ENCODE data around the gene PGA5. TPM values are rescaled to one million over a fixed set of nuclear protein-coding genes. Genes with fewer than 3 reads are reported as not detected.
"Not testable (repeated sequence)": the region's sequence is repeated elsewhere in the genome, so short reads cannot be mapped to it uniquely, and the experiment has no call there.

Gene PGA5
- total RNA-seq, 4 donors from 2014 or later, result not detected

DNA sequence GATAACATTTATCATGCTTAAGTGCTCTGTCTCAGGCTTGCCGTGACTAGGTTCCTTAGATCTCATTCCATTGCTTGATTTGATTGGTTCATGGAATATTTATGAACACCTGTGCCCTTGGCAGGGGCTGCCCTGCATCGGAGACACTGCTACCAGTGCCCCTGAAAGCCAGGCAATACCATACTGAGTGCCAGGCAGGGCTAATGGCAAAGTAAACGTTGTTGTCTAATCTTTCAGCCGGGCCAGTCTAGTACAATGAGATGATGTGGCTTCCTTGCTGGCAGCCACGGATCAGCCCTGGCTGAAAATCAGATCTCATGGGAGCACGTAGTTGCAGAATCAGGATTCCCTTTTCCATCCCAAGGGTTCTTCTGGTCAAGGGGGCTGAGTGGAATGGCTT is 42.6 kb upstream of the PGA5 start:
- no peaks in the 10 kb centered on the region for H3K4me1 ChIP-seq
- H3K4me3 ChIP-seq, result no peak overlapping the region
- no peaks in the 10 kb centered on the region for H3K9me3 ChIP-seq
- TF ChIP-seq POLR2A (IDR thresholded peaks at IDR 0.05), result no peak
- TF ChIP-seq, protein P1, sequence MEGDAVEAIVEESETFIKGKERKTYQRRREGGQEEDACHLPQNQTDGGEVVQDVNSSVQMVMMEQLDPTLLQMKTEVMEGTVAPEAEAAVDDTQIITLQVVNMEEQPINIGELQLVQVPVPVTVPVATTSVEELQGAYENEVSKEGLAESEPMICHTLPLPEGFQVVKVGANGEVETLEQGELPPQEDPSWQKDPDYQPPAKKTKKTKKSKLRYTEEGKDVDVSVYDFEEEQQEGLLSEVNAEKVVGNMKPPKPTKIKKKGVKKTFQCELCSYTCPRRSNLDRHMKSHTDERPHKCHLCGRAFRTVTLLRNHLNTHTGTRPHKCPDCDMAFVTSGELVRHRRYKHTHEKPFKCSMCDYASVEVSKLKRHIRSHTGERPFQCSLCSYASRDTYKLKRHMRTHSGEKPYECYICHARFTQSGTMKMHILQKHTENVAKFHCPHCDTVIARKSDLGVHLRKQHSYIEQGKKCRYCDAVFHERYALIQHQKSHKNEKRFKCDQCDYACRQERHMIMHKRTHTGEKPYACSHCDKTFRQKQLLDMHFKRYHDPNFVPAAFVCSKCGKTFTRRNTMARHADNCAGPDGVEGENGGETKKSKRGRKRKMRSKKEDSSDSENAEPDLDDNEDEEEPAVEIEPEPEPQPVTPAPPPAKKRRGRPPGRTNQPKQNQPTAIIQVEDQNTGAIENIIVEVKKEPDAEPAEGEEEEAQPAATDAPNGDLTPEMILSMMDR (IDR thresholded peaks at IDR 0.05), result no peak
- no peak overlapping the region for H3K27ac ChIP-seq
- no peaks in the 10 kb centered on the region for H3K27me3 ChIP-seq
- no peaks in the 10 kb centered on the region for H3K36me3 ChIP-seq
- no peak for DNase-seq
- intact Hi-C loops (cut with DNase I; ENCODE audit: low total_unique reads), result no loop called here

- no peaks in the 10 kb centered on the region for H3K4me1 ChIP-seq
- H3K9me3 ChIP-seq, result no peaks in the 10 kb centered on the region
- H3K4me3 ChIP-seq, result no peak overlapping the region
- no peaks in the 10 kb centered on the region for H3K36me3 ChIP-seq
- no peak overlapping the region for H3K27ac ChIP-seq
- intact Hi-C loops (cut with DNase I; ENCODE audit: low total_unique reads), result no loop called here
- TF ChIP-seq, protein P1 (IDR thresholded peaks at IDR 0.05), result no peak
- no peak for TF ChIP-seq POLR2A (IDR thresholded peaks at IDR 0.05)
- DNase-seq, result no peak
- H3K27me3 ChIP-seq, result no peaks in the 10 kb centered on the region
Observed at GRCh38 chr11:61198948-61199523, 41.9 kb upstream of the PGA5 start.

DNA sequence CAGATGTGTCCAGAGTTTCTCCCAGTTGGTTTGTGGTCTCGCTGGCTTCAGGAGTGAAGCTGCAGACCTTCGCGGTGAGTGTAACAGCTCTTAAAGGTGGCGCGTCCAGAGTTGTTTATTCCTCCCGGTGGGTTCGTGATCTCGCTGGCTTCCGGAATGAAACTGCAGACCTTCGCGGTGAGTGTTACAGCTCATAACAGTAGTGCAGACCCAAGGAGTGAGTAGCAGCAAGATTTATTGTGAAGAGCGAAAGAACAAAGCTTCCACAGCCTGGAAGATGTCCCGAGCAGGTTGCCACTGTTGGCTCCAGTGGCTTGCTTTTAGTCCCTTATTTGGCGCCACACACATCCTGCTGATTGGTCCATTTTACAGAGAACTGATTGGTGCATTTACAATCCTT is 39.5 kb upstream of the PGA5 start:
- no peak overlapping the region for H3K4me3 ChIP-seq

DNA sequence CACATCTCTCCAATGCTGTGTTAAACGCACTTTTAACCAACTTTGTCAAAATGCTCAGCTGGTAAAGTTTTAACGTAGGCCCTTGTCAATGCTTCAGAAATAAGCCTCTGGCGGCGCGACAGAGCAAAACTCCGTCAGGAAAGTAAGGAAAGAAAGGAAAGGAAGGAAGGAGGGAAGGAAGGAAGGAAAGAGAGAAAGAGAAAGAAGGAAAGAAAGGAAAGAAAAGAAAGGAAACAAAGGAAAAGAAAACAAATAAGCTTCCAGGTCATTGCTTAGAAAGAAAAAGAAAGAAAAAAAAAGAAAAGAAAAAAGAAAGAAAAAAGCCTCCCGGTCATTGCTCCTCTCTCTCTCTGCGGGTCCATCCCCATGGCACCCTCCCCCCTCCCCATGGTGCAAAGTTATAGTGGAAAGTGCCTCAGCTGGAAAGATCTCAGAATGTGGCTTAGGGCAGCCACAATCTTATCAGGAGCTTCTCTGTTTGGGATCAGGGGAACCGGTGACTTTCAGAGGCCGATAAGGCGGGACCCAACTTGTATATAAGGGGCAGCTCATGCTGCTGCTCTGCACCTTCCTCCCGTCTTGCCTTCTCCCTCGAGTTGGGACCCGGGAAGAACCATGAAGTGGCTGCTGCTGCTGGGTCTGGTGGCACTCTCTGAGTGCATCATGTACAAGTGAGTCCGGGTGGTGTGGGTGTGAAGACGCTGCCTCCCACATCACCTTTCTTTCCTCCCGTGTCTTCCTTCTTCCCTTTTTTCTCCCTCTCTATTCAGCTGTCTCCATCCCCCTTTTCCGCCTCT is 37.8 kb upstream of the PGA5 start, which contains the start of gene PGA3:
Gene PGA3 (plus strand): TSS at position 566 of the 797 bp plus-strand sequence. CDS start 50 bp downstream, at position 616.
- H3K27me3 ChIP-seq; intact Hi-C loops (cut with DNase I; ENCODE audit: low total_unique reads); H3K36me3 ChIP-seq; H3K27ac ChIP-seq; H3K4me3 ChIP-seq; H3K4me1 ChIP-seq; H3K9me3 ChIP-seq; DNase-seq: not testable (repeated sequence)

More for the DNA sequence above, 39.5 kb upstream of the PGA5 start:
- Histone ChIP-seq H3K36me3 (no peaks in the 10 kb centered on the region), H3K4me1 (no peaks in the 10 kb centered on the region), H3K9me3 (no peaks in the 10 kb centered on the region), H3K27me3 (no peaks in the 10 kb centered on the region), H3K27ac (no peak overlapping the region)
- TF ChIP-seq POLR2A (IDR thresholded peaks at IDR 0.05), result no peak
- TF ChIP-seq, protein P1 (IDR thresholded peaks at IDR 0.05), result no peak
- intact Hi-C loops (cut with DNase I; ENCODE audit: low total_unique reads), result no loop called here
- no peak for DNase-seq

GRCh38 chr11:61203873-61204272 is 37.1 kb upstream of the PGA5 start:
- DNase-seq; intact Hi-C loops (cut with DNase I; ENCODE audit: low total_unique reads); H3K27me3 ChIP-seq: not testable (repeated sequence)

GRCh38 chr11:61204502-61205059 is 36.4 kb upstream of the PGA5 start:
- H3K4me1 ChIP-seq; H3K27me3 ChIP-seq; H3K27ac ChIP-seq; H3K4me3 ChIP-seq; H3K9me3 ChIP-seq; DNase-seq; H3K36me3 ChIP-seq; intact Hi-C loops (cut with DNase I; ENCODE audit: low total_unique reads): not testable (repeated sequence)

More at GRCh38 chr11:61203873-61204272, 37.1 kb upstream of the PGA5 start:
- H3K4me3 ChIP-seq, H3K36me3 ChIP-seq, H3K27ac ChIP-seq, H3K9me3 ChIP-seq, H3K4me1 ChIP-seq: not testable (repeated sequence)

- DNase-seq; H3K27ac ChIP-seq; H3K36me3 ChIP-seq; intact Hi-C loops (cut with DNase I; ENCODE audit: low total_unique reads); H3K4me1 ChIP-seq; H3K9me3 ChIP-seq; H3K4me3 ChIP-seq; H3K27me3 ChIP-seq: not testable (repeated sequence)
Observed at GRCh38 chr11:61207636-61208310, 33.2 kb upstream of the PGA5 start.

GRCh38 chr11:61210629-61211028 is 30.3 kb upstream of the PGA5 start:
- H3K4me3 ChIP-seq; H3K9me3 ChIP-seq; H3K27ac ChIP-seq; H3K4me1 ChIP-seq; H3K36me3 ChIP-seq; DNase-seq; H3K27me3 ChIP-seq; intact Hi-C loops (cut with DNase I; ENCODE audit: low total_unique reads): not testable (repeated sequence)

- H3K27ac ChIP-seq; H3K4me1 ChIP-seq; H3K9me3 ChIP-seq; intact Hi-C loops (cut with DNase I; ENCODE audit: low total_unique reads); DNase-seq; H3K36me3 ChIP-seq; H3K4me3 ChIP-seq; H3K27me3 ChIP-seq: not testable (repeated sequence)
Observed at GRCh38 chr11:61211327-61211952, 29.5 kb upstream of the PGA5 start.

All from uterus (tissue), 4 donors.